Superior temporal gyrus (tissue), 1 donor: ENCODE results near the gene HSPA12B.
"Not testable (repeated sequence)": the region's sequence is repeated elsewhere in the genome, so short reads cannot be mapped to it uniquely, and the experiment has no call there.

Source experiments
- DNase-seq: peaks from one replicate; pipeline ENCODE4 v3.0.0-alpha.2; 2016; ENCODE audit errors: extremely low spot score

The HSPA12B gene

GRCh38 chr20:3786126-3786484, 53.6 kb downstream of the HSPA12B start:
- DNase-seq, result no peak

GRCh38 chr20:3786665-3787323, 54.3 kb downstream of the HSPA12B start, which contains the start of gene CENPB:
Gene CENPB, minus strand, starts transcription at chr20:3786740. Its CDS starts 257 bp downstream, at chr20:3786483.
- DNase-seq, result peak; percentile 84

GRCh38 chr20:3787324-3788014, 55.0 kb downstream of the HSPA12B start:
- peak; percentile 57 for DNase-seq

- no peak for DNase-seq
Measured at GRCh38 chr20:3788685-3789155, 56.2 kb downstream of the HSPA12B start.

- DNase-seq, result not testable (repeated sequence)
Measured at GRCh38 chr20:3789201-3789600, 56.7 kb downstream of the HSPA12B start.

- DNase-seq, result not testable (repeated sequence)
Measured at GRCh38 chr20:3794168-3794567, 61.7 kb downstream of the HSPA12B start.

- DNase-seq, result no peak
Measured at GRCh38 chr20:3794701-3795420, 62.4 kb downstream of the HSPA12B start.

GRCh38 chr20:3795511-3796468, 63.3 kb downstream of the HSPA12B start, which contains the start of gene CDC25B:
Gene CDC25B, plus strand, starts transcription at chr20:3796310. Its CDS starts 222 bp downstream, at chr20:3796532.
- DNase-seq, result peak; percentile 92

GRCh38 chr20:3796477-3797225, 64.2 kb downstream of the HSPA12B start:
- no peak for DNase-seq

- no peak for DNase-seq
Measured at GRCh38 chr20:3797226-3797545, 64.7 kb downstream of the HSPA12B start.

GRCh38 chr20:3797592-3798372, 65.3 kb downstream of the HSPA12B start:
- DNase-seq, result no peak

- no peak for DNase-seq
Measured at GRCh38 chr20:3798373-3798768, 65.9 kb downstream of the HSPA12B start.

- DNase-seq, result no peak
Measured at GRCh38 chr20:3798908-3799248, 66.4 kb downstream of the HSPA12B start.

GRCh38 chr20:3800256-3800877, 67.9 kb downstream of the HSPA12B start:
- no peak for DNase-seq

GRCh38 chr20:3800878-3801260, 68.4 kb downstream of the HSPA12B start:
- no peak for DNase-seq

GRCh38 chr20:3801299-3801698, 68.8 kb downstream of the HSPA12B start:
- no peak for DNase-seq

- DNase-seq, result no peak
Measured at GRCh38 chr20:3801846-3802245, 69.4 kb downstream of the HSPA12B start.
